ELF-1 (cell line): ENCODE results near the gene OPN1SW.

Experiments
- DNase-seq: peaks from one replicate; pipeline ENCODE4 v3.0.0-alpha.2; 2016; ENCODE audit warnings: low read depth, low spot score

The OPN1SW gene, protein sequence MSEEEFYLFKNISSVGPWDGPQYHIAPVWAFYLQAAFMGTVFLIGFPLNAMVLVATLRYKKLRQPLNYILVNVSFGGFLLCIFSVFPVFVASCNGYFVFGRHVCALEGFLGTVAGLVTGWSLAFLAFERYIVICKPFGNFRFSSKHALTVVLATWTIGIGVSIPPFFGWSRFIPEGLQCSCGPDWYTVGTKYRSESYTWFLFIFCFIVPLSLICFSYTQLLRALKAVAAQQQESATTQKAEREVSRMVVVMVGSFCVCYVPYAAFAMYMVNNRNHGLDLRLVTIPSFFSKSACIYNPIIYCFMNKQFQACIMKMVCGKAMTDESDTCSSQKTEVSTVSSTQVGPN

DNA sequence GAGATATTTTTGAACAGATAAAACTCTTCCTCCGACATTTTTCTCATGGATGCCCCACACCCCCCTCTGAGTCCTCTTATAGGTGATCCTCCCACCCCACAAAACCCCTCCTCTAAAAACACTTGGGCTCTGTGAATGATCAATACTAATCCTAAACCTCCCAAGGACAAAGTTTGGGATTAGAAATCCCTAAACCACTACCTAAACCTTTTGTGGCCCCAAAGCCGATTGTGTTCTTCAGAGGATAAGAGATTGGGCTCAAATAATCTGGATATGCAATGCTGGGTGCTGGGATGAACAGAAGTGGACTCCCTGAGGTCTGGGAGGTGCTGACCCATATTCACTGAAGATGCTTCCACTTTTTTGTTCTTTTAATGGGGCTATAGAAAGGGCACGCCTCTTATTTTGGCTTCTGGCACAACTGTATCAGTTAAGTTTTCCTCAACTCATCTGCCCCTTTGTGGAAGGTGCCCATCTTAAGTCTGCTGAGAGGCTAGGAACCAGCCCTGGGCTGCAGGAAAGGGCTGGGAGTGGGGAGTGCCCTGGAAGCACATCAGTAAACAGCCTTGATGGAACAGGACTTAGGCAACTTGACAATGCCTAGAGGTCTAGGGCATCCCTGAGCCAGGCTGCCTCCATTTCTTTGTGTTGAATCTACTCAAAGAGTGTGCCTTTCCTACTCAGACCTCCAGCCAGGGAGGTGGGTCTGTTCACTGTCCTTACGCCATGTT lies at the start of gene OPN1SW:
Gene OPN1SW (minus strand): TSS at position 51 of the 731 bp plus-strand sequence. CDS start 13 bp downstream, at position 38.
- no peak for DNase-seq

DNA sequence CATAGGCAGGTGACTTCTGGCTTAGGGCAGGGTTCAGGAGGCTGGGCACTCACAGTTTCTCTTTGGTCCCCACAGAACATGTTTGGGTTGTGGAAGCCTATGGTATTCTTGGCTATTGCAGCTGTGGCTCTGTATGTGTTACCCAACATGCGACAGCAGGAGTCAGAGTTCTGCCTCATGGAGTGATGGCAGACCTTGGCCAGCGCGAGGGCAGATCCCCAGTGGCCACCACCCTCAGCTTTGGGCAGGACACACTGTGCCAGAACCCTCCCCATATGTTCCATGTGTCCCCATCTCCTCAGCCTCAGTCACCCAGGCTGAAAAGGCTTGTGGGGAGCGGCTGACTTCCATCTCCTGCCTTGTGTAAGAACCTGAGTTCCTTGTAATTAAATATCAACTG lies 46.1 kb upstream of the OPN1SW start:
- DNase-seq = no peak

DNA sequence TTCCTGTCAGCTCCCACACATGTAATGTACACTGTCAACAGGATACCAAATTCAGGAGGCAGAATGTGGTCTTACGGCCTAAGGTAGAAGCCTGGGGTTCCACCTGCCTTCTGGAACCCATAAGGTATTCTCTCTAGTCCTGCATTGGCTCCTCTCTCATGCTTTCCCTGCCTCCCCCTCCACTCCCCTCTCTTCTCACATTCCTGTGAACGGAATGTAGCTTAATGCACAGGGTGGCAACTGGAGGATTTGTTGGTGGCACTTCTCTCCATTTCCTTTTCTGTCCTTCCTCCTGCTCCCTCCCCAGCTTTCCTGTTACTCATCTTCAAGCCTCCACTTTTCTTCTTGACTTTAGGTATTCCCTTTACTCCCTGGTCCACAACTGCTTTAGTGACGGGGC lies 43.1 kb upstream of the OPN1SW start:
- no peak for DNase-seq

DNA sequence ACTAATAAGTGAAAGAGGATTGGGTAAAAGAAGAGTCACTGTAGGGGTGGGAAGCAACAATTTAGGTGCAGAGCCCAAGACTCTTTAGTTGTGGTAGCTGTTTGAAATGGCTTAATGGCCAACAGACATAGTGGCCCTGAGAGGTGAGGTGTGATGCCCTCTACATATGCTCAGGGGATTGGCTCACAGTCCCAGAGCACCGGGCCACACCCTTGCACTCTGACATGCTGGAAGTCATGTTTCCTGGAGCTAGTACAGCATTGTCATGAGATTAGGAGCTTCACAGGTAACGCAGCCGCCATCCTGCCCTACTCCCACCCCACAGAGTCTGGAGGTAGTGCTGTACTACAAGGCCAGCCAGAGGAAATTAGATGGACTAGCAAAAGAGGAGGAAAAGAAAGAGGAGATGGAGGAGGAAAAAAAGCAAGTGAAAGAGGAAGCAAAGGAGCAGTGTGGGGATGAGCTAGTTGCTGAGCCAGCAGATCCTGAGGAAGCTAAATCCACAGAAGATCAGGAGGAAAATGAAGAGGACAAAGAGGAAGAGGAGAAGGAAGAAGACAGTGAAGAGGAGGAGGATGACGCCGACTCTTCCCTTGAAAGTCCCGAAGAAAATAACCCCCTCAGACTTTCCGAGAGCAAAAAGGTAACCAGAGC lies 39.8 kb upstream of the OPN1SW start:
- no peak for DNase-seq

DNA sequence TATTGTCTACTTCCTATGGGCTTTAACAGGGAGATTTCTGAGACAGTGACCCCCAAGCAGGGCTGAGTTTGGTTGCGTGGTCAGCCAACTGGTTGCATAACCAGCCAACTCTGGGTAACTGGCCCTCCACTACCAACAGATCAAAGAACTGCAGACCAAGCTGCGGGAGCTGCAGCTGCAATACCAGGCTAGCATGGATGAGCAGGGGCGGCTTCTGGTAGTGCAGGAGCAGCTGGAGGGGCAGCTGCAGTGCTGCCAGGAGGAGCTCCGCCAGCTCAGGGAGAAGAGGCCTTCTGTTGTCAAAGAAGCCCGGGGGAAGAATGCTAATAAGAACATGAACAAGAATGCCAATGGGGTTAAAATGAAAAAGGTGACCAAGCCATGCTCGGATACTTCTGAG lies 38.9 kb upstream of the OPN1SW start:
- DNase-seq = no peak

DNA sequence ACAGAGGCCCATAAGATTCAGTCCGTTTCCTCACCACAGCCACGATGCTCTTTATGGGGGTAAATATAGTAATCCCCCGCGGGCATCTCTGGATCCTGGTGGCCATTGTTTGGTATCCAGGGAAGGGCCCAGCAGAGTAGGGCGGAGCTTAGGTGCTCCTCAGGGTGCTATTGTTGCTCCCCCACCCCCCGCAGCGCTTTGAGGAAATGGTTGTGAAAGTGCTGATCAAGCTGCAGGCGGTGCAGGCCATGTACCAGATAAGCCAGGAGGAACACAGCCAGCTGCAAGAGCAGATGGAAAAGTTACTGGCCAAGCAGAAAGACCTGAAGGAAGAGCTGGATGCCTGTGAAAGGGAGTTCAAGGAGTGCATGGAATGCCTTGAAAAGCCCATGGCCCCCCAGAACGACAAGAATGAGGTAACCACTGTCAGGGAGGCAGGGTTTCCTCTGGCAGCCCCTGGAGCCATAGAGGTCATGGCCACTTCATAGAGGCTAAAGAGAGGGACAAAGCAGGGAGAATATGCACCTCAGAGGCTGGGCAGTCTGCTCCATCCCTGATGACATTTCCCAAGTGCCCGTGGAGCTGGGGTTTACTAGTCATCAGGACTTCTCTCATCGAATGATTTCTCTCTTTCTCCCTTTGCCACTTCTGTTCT lies 37.0 kb upstream of the OPN1SW start:
- peak; percentile 44 for DNase-seq

DNA sequence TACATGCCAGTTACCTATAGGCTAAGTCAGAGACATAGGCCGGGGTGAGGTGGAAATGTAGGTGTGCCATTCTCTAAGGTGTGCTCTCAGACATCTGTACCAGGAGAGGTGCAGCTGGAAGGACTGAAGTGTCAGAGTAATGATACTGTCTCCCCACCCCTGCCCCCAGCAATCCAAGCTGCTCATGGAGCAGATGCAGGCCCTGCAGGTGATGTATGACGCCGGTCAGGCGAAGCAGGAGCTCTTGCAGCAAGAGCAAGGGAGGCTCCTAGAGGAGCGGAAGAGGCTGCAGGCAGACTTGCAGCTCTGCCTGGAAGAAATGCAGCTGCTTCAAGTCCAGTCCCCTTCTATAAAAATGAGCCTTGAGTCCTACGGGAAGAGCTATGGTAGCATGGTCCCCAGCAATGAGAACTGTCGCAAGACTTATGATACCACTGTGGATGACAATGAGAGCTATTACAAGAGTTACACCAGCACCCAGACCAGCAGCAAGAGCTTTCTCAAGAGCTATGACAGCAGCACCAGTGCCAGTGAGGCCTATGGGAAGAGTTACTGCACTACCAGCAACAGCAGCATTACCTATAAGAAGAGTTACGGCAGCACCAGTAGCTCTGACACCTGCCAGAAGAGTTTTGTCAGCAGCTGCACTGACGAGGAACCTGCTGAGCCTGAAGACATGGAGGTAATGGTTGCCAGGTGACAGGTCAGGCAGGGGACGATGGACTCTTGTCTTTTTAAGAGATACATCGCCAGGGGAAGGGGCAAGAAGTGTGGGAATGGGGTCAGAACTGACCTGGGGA lies 36.2 kb upstream of the OPN1SW start:
- no peak for DNase-seq

DNA sequence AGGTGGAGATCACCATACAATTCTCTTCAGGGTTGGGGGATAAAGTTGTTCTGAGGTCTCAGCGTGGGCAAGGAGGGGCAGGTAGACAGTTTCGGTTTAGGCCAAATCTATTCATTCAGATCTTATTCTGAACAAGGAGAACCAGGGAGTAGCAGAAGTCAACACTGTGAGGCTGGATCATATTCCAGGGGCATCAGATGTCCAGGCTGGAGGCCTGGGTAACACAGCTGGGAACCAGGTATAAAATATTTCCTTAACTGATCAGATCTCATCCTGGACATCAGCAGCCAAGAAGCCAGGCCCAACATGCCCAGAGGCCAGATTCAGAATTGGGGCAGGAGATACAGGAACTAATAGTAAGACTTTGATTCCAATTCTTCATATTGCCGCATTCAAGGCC lies 35.4 kb upstream of the OPN1SW start:
- DNase-seq = no peak

DNA sequence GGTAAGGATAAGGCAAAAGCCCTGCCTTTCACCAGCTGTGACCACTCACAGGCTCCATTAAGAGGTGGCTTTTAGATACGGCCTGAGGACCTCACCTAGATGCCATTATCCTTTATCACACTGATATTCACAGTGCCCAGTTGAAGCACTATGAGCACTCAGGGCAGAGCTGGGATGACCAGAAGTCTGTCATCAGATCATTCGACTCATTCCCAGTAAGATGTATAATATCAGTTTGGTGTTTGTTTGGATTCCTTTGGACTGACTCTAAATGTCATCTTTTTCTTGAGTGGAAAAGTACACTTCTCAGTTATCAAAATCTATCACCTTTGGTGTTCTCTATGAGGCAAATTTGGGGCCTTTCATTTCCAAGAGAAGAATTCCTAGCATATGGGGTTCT lies 34.9 kb upstream of the OPN1SW start:
- DNase-seq = no peak

DNA sequence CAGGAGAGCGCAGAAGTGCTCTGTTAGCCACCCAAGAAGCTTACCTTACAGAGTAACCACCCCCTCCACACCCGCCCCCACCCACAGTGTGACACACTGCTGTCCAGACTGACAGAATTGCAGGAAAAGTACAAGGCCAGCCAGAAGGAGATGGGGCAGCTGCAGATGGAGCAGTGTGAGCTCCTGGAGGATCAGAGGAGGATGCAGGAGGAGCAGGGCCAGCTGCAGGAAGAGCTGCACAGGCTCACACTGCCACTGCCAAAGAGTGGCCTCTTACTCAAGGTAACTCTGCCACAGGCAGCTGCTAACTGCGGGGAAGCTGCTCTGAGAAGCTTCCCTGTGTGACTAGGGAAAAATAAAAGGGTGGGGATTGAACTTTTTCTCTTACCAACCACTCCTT lies 33.8 kb upstream of the OPN1SW start:
- DNase-seq = no peak

DNA sequence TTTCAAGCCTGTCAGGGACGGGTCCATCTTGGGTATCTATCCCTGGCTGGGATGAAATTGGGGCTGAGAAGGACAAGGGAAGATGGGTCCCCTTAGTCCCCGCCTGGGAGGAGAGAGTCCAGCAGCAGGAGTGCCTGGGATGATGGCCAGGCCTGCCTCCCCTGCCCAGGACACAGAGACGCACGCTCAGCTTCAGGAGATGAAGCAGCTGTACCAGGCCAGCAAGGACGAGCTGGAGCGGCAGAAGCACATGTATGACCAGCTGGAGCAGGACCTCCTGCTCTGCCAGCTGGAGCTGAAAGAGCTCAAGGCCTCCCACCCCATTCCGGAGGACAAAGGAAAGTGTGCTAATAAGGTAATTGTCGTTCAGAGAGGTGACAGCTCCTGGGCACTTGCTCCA lies 31.6 kb upstream of the OPN1SW start:
- DNase-seq = no peak

DNA sequence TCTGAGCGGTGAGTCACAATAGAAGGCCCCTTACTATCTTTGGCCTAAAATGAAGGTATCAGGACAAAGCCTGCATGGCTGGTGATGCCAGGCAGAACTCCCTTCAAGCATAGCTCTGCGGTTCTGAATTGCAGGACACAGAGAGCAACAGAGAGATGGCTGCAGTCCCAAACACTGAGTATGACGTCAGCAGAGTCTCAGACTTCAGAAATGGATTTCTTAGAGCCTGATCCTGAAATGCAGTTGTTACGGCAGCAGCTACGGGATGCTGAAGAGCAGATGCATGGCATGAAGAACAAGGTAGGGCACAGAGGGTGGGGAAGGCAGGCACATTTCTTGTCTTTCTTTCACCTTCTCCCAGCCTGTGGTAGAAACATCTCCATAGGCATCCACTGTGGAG lies 29.6 kb upstream of the OPN1SW start:
- no peak for DNase-seq

DNA sequence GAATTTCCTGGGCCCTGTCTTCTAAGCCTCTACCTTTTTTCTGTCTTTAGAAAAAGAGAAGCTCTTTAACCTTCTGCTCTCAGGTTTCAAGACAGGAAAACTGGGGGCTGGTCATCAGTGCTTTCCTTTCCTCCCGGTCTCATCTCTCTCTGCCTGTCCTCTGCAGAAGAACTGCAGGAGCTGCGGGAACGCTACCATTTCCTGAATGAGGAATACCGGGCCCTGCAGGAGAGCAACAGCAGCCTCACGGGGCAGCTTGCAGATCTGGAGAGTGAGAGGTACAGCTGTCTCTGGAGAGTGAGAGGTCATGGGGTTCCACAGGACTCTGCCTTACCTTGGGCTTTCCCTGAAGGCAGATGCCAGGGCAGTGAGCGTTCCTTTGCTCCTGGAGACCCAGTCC lies 28.9 kb upstream of the OPN1SW start:
- no peak for DNase-seq

DNA sequence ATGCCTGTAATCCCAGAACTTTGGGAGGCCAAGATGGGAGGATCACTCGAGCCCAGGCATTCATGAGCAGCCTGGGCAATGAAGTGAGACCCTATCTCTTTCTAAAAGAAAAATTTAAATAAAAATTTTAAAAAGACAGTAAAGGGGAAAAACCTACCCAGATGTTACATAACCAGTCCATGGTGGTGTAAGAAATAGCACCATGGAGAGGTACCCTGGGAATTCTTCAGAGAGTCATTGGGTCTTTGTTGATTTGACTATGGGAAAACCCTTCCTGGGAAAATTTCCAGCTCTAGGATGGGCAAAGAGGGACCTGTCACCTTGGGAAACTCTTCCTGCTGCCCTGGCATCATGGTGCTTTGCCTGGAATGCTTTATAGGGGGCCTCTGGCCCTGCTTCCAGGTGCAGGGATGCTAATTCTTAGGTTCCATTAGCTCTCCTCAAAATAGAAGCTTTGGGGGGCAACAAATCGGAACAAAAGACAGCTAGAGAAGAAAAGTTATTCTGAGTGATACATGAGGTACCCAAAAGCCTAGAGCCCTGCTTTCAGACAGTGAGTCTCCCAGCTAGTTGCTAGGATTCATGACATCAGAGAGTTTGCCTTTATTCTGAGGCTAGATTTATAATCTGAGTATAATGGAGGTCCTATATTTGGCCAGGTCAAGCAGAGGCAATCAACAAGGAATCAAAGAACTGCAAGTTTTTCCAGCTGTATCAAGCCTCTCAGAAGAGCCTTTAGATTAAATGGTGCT lies 26.2 kb upstream of the OPN1SW start:
- no peak for DNase-seq

DNA sequence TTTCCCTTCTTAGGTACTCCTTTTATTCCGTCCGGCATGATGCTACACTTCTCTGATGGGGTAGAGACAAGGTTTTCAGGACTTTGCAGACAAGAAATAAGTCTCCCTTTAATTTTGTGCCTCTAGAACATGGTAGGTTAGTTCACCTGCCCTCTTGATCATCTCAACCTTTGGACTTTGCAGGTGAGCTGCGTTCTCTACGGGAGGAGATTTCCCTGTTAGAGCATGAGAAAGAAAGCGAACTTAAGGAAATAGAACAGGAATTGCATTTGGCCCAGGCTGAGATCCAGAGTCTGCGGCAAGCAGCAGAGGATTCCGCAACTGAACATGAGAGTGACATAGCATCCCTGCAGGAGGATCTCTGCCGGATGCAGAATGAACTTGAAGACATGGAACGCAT lies 25.4 kb upstream of the OPN1SW start:
- no peak for DNase-seq

DNA sequence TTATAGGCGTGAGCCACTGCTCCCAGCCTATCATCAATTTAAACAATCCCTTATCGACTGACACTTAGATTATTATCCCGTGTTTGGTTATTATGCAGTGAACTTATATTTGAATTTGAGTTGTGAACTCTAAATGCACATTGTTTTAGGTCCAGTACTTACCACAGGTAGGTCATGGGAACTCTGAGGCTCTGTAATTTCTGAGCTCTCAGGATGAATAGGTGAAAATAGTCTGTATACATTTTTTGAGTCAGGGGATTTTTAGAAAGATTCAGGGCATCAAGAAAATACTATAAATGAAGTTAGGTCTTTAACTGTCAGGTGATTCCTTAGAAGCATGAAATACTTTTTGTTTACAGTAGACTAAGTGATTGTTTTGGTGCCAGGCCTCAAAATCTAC lies 25.0 kb upstream of the OPN1SW start:
- DNase-seq = no peak

DNA sequence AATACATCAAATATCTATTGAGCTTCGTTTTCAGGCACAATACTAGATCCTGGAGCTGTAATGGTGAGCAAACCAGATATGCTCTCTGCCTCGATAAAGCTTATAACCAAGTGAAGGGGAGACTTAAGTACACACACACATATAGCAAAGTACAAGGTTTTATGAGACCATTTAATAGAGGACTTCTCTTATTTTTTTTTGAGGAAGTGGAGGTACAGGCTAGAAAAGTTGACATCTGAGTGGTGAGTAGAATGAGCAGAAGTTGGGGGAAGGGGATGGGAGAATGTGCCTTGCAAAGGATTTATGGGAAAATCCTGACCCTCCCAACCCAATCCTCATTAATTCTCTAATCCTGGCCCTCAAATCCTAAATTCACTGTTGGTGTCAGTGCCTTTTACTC lies 23.9 kb upstream of the OPN1SW start:
- no peak for DNase-seq

DNA sequence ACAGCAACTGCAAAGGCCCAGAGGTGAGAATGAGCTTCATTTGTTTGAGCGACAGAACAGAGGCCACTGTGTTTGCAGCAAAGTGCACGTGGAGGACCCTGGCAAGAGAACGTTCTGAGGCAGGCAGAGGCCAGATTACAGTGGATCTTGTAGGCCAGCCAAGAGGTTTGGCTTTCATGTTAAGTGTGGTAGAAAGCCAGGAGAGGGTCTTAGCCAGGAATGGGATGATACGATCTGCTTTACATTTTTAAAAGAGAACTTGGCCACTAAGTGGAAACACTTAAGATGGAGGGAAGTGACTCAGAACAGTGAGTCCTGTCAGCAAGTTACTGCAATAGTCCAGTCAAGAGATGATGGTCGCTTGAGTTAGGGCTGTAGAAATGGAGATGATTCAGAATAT lies 20.7 kb upstream of the OPN1SW start:
- no peak for DNase-seq

DNA sequence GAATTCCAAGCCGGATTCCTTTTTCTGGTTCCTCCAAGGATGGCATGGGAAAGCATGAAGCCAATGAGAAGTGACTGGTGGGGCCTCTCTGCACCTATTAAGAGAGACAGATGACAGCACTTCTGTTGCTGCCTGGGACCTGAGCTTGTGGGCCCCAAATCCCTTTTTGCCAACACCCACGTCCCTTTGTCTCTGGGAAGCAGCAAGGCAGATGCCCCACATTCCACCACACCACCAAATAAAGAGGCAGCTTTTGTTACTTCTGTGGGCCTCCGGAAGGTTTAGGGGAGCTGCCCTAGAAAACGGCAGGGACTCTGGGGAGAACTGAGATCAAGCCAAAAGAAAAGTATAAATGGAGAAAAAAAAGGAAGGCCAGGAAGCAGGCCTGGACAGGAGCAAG lies 19.5 kb upstream of the OPN1SW start:
- no peak for DNase-seq

DNA sequence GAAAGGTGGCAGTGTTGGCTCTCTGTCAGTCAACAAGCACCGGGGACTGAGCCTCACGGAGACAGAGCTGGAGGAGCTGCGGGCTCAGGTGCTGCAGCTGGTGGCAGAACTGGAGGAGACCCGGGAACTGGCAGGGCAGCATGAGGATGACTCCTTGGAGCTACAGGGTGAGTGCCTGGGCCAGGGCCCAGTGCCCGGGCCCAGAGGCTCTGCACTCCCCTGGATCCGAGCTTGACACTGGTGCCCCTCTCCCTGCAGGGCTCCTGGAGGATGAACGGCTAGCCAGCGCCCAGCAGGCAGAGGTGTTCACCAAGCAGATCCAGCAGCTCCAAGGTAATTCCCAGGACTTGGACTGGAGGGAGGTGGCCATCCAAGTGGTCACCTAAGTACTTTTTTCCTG lies 18.8 kb upstream of the OPN1SW start:
- no peak for DNase-seq

DNA sequence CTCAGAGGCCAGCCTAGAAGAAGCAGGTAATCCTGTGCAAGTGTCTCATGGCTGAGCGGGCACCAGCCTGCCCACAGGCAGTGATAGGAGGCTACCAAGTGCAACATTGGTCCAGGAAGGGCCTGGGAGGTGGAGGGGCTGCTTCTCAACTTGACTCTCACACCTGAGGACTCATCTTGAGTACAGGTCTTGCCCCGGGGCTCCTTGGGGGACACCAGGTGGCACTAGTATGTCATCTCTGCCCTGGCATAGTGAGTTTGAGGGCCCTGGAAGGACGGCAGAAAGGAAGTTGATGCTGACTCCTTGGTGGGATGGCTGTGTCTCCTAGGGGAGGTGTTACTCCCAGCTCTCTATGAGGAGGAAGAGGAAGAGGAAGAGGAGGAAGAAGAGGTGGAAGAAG lies 18.4 kb upstream of the OPN1SW start:
- DNase-seq = no peak
